GM04504 (cell line): ENCODE data around the gene DLGAP5.
A peak's percentile ranks its signal among the peaks of the same experiment; 100 is the strongest.

Experiments used
- DNase-seq: peaks from one replicate; pipeline ENCODE4 v3.0.0-alpha.2; 2012; ENCODE audit warnings: low read depth

Gene DLGAP5

GRCh38 chr14:55188686-55189295, 2.6 kb downstream of the DLGAP5 start:
- DNase-seq, result no peak

GRCh38 chr14:55180434-55180833, 11.0 kb downstream of the DLGAP5 start:
- DNase-seq, result no peak

- no peak for DNase-seq
Measured at GRCh38 chr14:55180006-55180405, 11.4 kb downstream of the DLGAP5 start.

- DNase-seq, result no peak
Measured at GRCh38 chr14:55170526-55170925, 20.9 kb downstream of the DLGAP5 start.

GRCh38 chr14:55160989-55161388, 30.4 kb downstream of the DLGAP5 start:
- no peak for DNase-seq

GRCh38 chr14:55158412-55158811, 33.0 kb downstream of the DLGAP5 start:
- no peak for DNase-seq

GRCh38 chr14:55157080-55157479, 34.3 kb downstream of the DLGAP5 start:
- DNase-seq, result no peak

GRCh38 chr14:55153951-55154350, 37.4 kb downstream of the DLGAP5 start:
- DNase-seq, result no peak

GRCh38 chr14:55152052-55152753, 39.2 kb downstream of the DLGAP5 start:
- no peak for DNase-seq

GRCh38 chr14:55151601-55152000, 39.8 kb downstream of the DLGAP5 start:
- DNase-seq, result no peak

- no peak for DNase-seq
Measured at GRCh38 chr14:55146425-55146824, 45.0 kb downstream of the DLGAP5 start.

- DNase-seq, result no peak
Measured at GRCh38 chr14:55142466-55142865, 48.9 kb downstream of the DLGAP5 start.

- DNase-seq, result no peak
Measured at GRCh38 chr14:55141825-55142224, 49.6 kb downstream of the DLGAP5 start.

GRCh38 chr14:55139696-55140509, 51.5 kb downstream of the DLGAP5 start:
- no peak for DNase-seq

- no peak for DNase-seq
Measured at GRCh38 chr14:55139141-55139540, 52.2 kb downstream of the DLGAP5 start.

GRCh38 chr14:55138091-55138490, 53.3 kb downstream of the DLGAP5 start:
- no peak for DNase-seq

GRCh38 chr14:55136885-55137786, 54.2 kb downstream of the DLGAP5 start:
- DNase-seq, result peak; percentile 60

GRCh38 chr14:55136241-55136640, 55.1 kb downstream of the DLGAP5 start:
- DNase-seq, result no peak

- peak; percentile 40 for DNase-seq
Measured at GRCh38 chr14:55133416-55133815, 58.0 kb downstream of the DLGAP5 start.

- peak; percentile 28 for DNase-seq
Measured at GRCh38 chr14:55131370-55132137, 59.8 kb downstream of the DLGAP5 start.

- peak; percentile 32 for DNase-seq
Measured at GRCh38 chr14:55130196-55130550, 61.2 kb downstream of the DLGAP5 start.
